K562 (cell line): ENCODE results near the gene AIFM3. TPM values are rescaled to one million over a fixed set of nuclear protein-coding genes. Genes with fewer than 3 reads are reported as not detected.

Source experiments
- ATAC-seq: fragments of 200-7000 bp; cut with Tn5 transposase; 3 replicates; pipeline ENCODE4 v1.9.1; 2020; ENCODE audit warnings: moderate library complexity
- BruUV-seq: library from RNA; stranded (reverse); fragments of 400-500 nt; replicated peaks from 2 replicates; lab custom pipeline; 2021; lab: Mats Ljungman, UMichigan
- CTCF ChIA-PET: fragments of 300-600 bp; formaldehyde crosslinking; extraction: SDS; loops from one replicate; lab custom pipeline; 2021; ENCODE audit warnings: low intra/inter-chr PET ratio; lab: Yijun Ruan, JAX
- POLR2A ChIA-PET: fragments of 300-600, 350-650 bp; sonication (Branson Sonifier 250); formaldehyde crosslinking; extraction: SDS; loops from one replicate; lab custom pipeline; 2021; ENCODE audit warnings: antibody characterized with exemption, inconsistent platforms; lab: Yijun Ruan, JAX
- DNase-seq, 4 experiments: peaks; one replicate each; pipeline versions ENCODE4 v3.0.0 to v3.0.0-alpha.2; 2011 to 2018; ENCODE audit warnings: low spot score in 3 of 4, mixed read lengths in 3 of 4; ENCODE audit errors: extremely low read depth in 1 of 4
- FAIRE-seq: peaks from 2 replicates; lab custom pipeline; 2011; peaks lifted over from hg19 to GRCh38; lab: Jason Lieb, UNC
- H2AFZ ChIP-seq: 2 replicates; pipeline ENCODE4 v1.6.0; 2011; ENCODE audit warnings: low read depth, low read length, control low read depth, inconsistent platforms
- H3K27ac ChIP-seq: fragments of 200-600 bp; 3 replicates; pipeline ENCODE4 v1.8.0; 2011; ENCODE audit warnings: low read depth, mild to moderate bottlenecking, control low read depth, inconsistent platforms, low read length, moderate library complexity, mixed read lengths; ENCODE audit errors: extremely low read depth
- H3K27me3 ChIP-seq, 2 experiments: fragments of 300-600 bp in 1 of 2; 2 replicates in 1 of 2; 3 replicates in 1 of 2; pipeline versions ENCODE4 v1.6.0 to v1.8.0; 2011; ENCODE audit warnings: inconsistent platforms in 2 of 2, low read length in 2 of 2, mild to moderate bottlenecking in 1 of 2, mixed read lengths in 1 of 2, moderate library complexity in 1 of 2; ENCODE audit not compliant: control insufficient read depth in 2 of 2, insufficient read depth in 2 of 2
- H3K36me3 ChIP-seq: fragments of 300-600 bp; 3 replicates; pipeline ENCODE4 v1.8.0; 2011; ENCODE audit warnings: mild to moderate bottlenecking, low read length, inconsistent platforms; ENCODE audit not compliant: control insufficient read depth, insufficient read depth
- H3K4me1 ChIP-seq, 2 experiments: fragments of 200-600 bp in 1 of 2; replicated peaks in 1 of 2; 2 replicates in 1 of 2; 3 replicates in 1 of 2; pipeline versions ENCODE4 v1.5.1 to v1.8.0; 2011; ENCODE audit warnings: inconsistent platforms in 2 of 2, low read length in 2 of 2, mild to moderate bottlenecking in 1 of 2, mixed read lengths in 1 of 2, moderate library complexity in 1 of 2; ENCODE audit not compliant: control insufficient read depth in 2 of 2, insufficient read depth in 2 of 2
- H3K4me2 ChIP-seq: 2 replicates; pipeline ENCODE4 v1.6.1; 2011; ENCODE audit warnings: low read length, control low read depth, inconsistent platforms, mixed read lengths; ENCODE audit not compliant: insufficient read depth
- H3K4me3 ChIP-seq: fragments of 200-600 bp; sonication (generic), shearing (Covaris generic); 2 replicates; pipeline ENCODE4 v1.5.1; 2016; ENCODE audit warnings: control low read depth, inconsistent platforms
- H3K79me2 ChIP-seq: fragments of 200-600 bp; 3 replicates; pipeline ENCODE4 v1.8.0; 2011; ENCODE audit warnings: low read length, inconsistent platforms; ENCODE audit not compliant: control insufficient read depth, insufficient read depth
- H3K9ac ChIP-seq, 2 experiments: 2 replicates each; pipeline versions ENCODE4 v1.6.0 to v1.6.1; 2011; ENCODE audit warnings: low read depth in 2 of 2, low read length in 2 of 2, control low read depth in 1 of 2, inconsistent platforms in 1 of 2, mild to moderate bottlenecking in 1 of 2, mixed read lengths in 1 of 2; ENCODE audit not compliant: insufficient read depth in 1 of 2
- H3K9me1 ChIP-seq: one replicate; pipeline ENCODE4 v1.6.0; 2011; ENCODE audit warnings: inconsistent platforms, mild to moderate bottlenecking, low read length, moderate library complexity; ENCODE audit not compliant: control insufficient read depth, insufficient read depth
- H3K9me3 ChIP-seq: replicated peaks from 2 replicates; pipeline ENCODE4 v1.5.1; 2011; ENCODE audit warnings: low read depth, low read length, inconsistent platforms; ENCODE audit not compliant: control insufficient read depth, insufficient read depth
- H4K20me1 ChIP-seq: replicated peaks from 2 replicates; pipeline ENCODE4 v1.6.1; 2011; ENCODE audit warnings: low read length, inconsistent platforms, mixed read lengths; ENCODE audit not compliant: control insufficient read depth, insufficient read depth
- ARNT ChIP-seq, 2 experiments: fragments of 450-650 bp; IDR thresholded peaks; 2 replicates each; pipeline ENCODE4 v1.6.1; 2016; ENCODE audit warnings: mild to moderate bottlenecking in 1 of 2
- HLTF ChIP-seq: fragments of 450-650 bp; IDR thresholded peaks from 2 replicates; pipeline ENCODE4 v1.6.1; 2016
- HMGXB4 ChIP-seq: sonication (generic); formaldehyde crosslinking; IDR thresholded peaks from 2 replicates; pipeline ENCODE4 v1.8.1; 2023; ENCODE audit warnings: mild to moderate bottlenecking, missing genetic modification reagents
- NR4A1 ChIP-seq, 2 experiments: fragments of 250-450 bp in 1 of 2; fragments of 450-650 bp in 1 of 2; sonication (Bioruptor Pico) in 1 of 2; IDR thresholded peaks; 2 replicates each; pipeline versions ENCODE4 v1.4.0 to v1.6.1; 2016 to 2020; ENCODE audit warnings: mild to moderate bottlenecking in 2 of 2, missing compliant biosample characterization in 1 of 2, missing genetic modification characterization in 1 of 2, moderate library complexity in 1 of 2
- PYGO2 ChIP-seq: fragments of 450-650 bp; IDR thresholded peaks from 2 replicates; pipeline ENCODE4 v1.6.1; 2016; ENCODE audit warnings: mild to moderate bottlenecking, missing genetic modification characterization, moderate library complexity, missing compliant biosample characterization
- SMAD3 ChIP-seq: fragments of 450-650 bp; formaldehyde crosslinking; conservative IDR thresholded peaks from 2 replicates; pipeline ENCODE4 v1.4.0; 2020; ENCODE audit warnings: mild to moderate bottlenecking
- SNAPC5 ChIP-seq: fragments of 250-450 bp; sonication (Bioruptor Pico); IDR thresholded peaks from 2 replicates; pipeline ENCODE4 v1.8.0; 2021; ENCODE audit warnings: moderate library complexity, mild to moderate bottlenecking, inconsistent platforms
- ZNF197 ChIP-seq: fragments of 200-800 bp; sonication (Bioruptor generic); IDR thresholded peaks from 2 replicates; pipeline ENCODE4 v1.6.1; 2016; ENCODE audit warnings: low read depth, missing genetic modification characterization, missing compliant biosample characterization
- ZNF551 ChIP-seq: fragments of 250-450 bp; sonication (Bioruptor Pico); IDR thresholded peaks from 2 replicates; pipeline ENCODE4 v1.5.0; 2021; ENCODE audit warnings: mild to moderate bottlenecking, moderate library complexity
- ZNF79 ChIP-seq: fragments of 250-450 bp; sonication (Bioruptor Pico); IDR thresholded peaks from 2 replicates; pipeline ENCODE4 v1.4.0; 2020; ENCODE audit warnings: low read depth, mild to moderate bottlenecking, moderate library complexity
- WGBS: fragments of 100-300 bp; shearing (Covaris generic); methylation state at CpG from one replicate; pipeline ENCODE4 v1.1.6; 2016; ENCODE audit warnings: low coverage, mixed read lengths; ENCODE audit not compliant: insufficient coverage; ENCODE audit errors: missing lambda C conversion rate; 5-methylcytosine and 5-hydroxymethylcytosine counted together
- in situ Hi-C: fragments of 300-500 bp; cut with MboI; formaldehyde crosslinking; loops from 4 replicates; pipeline ENCODE4 v1.15.0; 2018; ENCODE audit warnings: inconsistent platforms, mixed read lengths
- intact Hi-C: fragments of 100-400 bp; cut with micrococcal nuclease; formaldehyde crosslinking; loops from 2 replicates; pipeline ENCODE4 v1.14.2; 2022
- polyA plus RNA-seq, 8 experiments: library from polyadenylated mRNA; depleted of rRNA in 4 of 8; stranded (reverse) in 5 of 8; unstranded in 3 of 8; fragments of >200 nt; fragmentation: Nextera tagmentation in 2 of 8; fragmentation: Illumina TruSeq in 1 of 8; extraction: Ambion mirVana in 2 of 8; extraction: Trizol in 1 of 8; gene quantifications; 2 replicates each; pipeline versions ENCODE4 v1.2.1 to v1.2.3, GENCODE V29; 2011 to 2014; ENCODE audit warnings: inconsistent platforms in 1 of 8, missing spikeins in 1 of 8
- total RNA-seq, 7 experiments: library from RNA; depleted of rRNA in 6 of 7; stranded (reverse); fragments of >200 nt in 6 of 7; fragmentation: Illumina TruSeq in 2 of 7; extraction: Trizol in 2 of 7; gene quantifications; 2 replicates each; pipeline versions ENCODE4 v1.2.1 to v1.2.3, GENCODE V29; 2011 to 2021; ENCODE audit warnings: low replicate concordance in 1 of 7
- TF ChIP-seq, protein P1 (sequence below): sonication (generic); formaldehyde crosslinking; IDR thresholded peaks from 2 replicates; pipeline ENCODE4 v1.8.0; 2023; ENCODE audit warnings: mild to moderate bottlenecking, missing genetic modification reagents
- TF ChIP-seq, protein P2 (sequence below): fragments of 250-450 bp; sonication (Bioruptor Pico); IDR thresholded peaks from 2 replicates; pipeline ENCODE4 v1.4.0; 2020; ENCODE audit warnings: mild to moderate bottlenecking, moderate library complexity

Gene AIFM3
- total and polyA plus RNA-seq, 9 of the 15 experiments (the other 6 are each of a cell fraction or from before 2014, with no cell fraction given): 0.03 to 0.20 (median 0.07) TPM; not detected in 1

DNA sequence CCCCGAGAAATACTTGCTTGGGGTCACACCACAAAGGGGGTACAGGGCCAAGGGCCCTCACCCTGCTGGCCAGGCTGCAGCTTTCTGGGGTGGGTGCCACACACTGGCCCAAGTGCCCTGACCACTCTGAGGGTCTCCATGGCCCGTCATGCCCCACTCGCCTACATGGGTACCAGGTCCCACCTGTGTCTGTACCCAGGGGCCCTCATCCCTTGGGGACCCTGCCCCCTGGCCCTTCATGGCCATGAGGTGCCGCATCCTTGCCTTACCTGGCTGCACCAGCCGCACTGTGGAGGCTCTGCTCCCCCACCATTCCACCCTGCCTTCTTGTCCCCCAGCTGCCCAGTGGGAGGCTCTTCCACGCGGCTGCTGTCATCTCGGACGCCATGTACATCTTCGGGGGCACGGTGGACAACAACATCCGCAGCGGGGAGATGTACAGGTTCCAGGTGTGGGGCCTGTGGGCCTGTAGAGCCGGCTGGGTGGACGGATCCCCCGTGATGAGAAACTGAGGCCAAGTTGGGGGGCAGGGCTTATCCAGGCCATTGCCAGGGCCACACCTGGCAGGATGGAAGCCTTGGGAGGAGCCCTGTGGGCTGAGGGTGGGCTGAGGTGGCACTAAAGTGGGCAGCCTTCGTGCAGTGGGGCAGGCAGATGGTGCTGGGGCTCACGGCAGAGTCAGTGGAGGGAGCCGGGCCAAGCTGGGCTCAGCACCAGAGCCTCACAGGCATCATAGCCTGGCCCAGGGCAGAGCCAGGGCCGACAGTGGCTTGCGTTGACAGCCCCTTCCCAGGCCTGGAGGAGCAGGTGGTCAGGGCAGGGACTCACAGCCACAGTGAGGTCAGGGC is 25.6 kb downstream of the AIFM3 start:
- ATAC-seq (no peak), DNase-seq (no peak), FAIRE-seq (no peak)
- Histone ChIP-seq H3K27me3 (no peaks in the 10 kb centered on the region), H3K27ac (no peak overlapping the region), H3K4me3 (no peak overlapping the region), H3K4me1 (peaks cover 0 to 72% of the 10 kb centered on the region in 2 experiments; a peak in 2 of 5 replicates), H3K9ac (peak overlapping the region in 1 of 2 experiments; percentile 15; a peak in 2 of 4 replicates), H3K79me2 (no peaks in the 10 kb centered on the region), H2AFZ (no peak overlapping the region), H3K36me3 (peaks cover 95% of the 10 kb centered on the region; the same call in 2 of the 3 replicates), H3K9me3 (no peaks in the 10 kb centered on the region), H3K9me1 (peaks cover 7% of the 10 kb centered on the region), H4K20me1 (peaks cover 24% of the 10 kb centered on the region; the same call in 1 of the 2 replicates), H3K4me2 (no peak overlapping the region)
- in situ Hi-C loops: no loop called here
- WGBS: 87% methylated on average over 21 of the region's 21 CpGs
- no TSS peak for BruUV-seq
- CTCF ChIA-PET: no interaction called here
- POLR2A ChIA-PET: interaction anchor here (1.4 to 17.9 kb wide), 5 partner anchors 8 to 45 kb away, joined by 4 to 451 read pairs (median 57); partner anchors contain the start of genes AIFM3, LZTR1, P2RX6 and THAP7
- intact Hi-C loops: no loop called here
- TF ChIP-seq ARNT (IDR thresholded peaks at IDR 0.05) (no peak), ZNF79 (CRISPR knock-in tag) (no peak), HLTF (no peak), PYGO2 (tag) (no peak), SNAPC5 (no peak), ZNF197 (CRISPR knock-in tag) (no peak), NR4A1 (CRISPR knock-in tag; IDR thresholded peaks at IDR 0.05) (no peak), NR4A1 (tag; IDR thresholded peaks at IDR 0.05) (no peak), SMAD3 (CRISPR knock-in tag) (no peak), HMGXB4 (peak; percentile 30; the same call in 1 of the 2 replicates), ZNF551 (CRISPR knock-in tag) (no peak)
- TF ChIP-seq, protein P1, sequence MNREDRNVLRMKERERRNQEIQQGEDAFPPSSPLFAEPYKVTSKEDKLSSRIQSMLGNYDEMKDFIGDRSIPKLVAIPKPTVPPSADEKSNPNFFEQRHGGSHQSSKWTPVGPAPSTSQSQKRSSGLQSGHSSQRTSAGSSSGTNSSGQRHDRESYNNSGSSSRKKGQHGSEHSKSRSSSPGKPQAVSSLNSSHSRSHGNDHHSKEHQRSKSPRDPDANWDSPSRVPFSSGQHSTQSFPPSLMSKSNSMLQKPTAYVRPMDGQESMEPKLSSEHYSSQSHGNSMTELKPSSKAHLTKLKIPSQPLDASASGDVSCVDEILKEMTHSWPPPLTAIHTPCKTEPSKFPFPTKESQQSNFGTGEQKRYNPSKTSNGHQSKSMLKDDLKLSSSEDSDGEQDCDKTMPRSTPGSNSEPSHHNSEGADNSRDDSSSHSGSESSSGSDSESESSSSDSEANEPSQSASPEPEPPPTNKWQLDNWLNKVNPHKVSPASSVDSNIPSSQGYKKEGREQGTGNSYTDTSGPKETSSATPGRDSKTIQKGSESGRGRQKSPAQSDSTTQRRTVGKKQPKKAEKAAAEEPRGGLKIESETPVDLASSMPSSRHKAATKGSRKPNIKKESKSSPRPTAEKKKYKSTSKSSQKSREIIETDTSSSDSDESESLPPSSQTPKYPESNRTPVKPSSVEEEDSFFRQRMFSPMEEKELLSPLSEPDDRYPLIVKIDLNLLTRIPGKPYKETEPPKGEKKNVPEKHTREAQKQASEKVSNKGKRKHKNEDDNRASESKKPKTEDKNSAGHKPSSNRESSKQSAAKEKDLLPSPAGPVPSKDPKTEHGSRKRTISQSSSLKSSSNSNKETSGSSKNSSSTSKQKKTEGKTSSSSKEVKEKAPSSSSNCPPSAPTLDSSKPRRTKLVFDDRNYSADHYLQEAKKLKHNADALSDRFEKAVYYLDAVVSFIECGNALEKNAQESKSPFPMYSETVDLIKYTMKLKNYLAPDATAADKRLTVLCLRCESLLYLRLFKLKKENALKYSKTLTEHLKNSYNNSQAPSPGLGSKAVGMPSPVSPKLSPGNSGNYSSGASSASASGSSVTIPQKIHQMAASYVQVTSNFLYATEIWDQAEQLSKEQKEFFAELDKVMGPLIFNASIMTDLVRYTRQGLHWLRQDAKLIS (CRISPR knock-in tag): no peak
- TF ChIP-seq, protein P2, sequence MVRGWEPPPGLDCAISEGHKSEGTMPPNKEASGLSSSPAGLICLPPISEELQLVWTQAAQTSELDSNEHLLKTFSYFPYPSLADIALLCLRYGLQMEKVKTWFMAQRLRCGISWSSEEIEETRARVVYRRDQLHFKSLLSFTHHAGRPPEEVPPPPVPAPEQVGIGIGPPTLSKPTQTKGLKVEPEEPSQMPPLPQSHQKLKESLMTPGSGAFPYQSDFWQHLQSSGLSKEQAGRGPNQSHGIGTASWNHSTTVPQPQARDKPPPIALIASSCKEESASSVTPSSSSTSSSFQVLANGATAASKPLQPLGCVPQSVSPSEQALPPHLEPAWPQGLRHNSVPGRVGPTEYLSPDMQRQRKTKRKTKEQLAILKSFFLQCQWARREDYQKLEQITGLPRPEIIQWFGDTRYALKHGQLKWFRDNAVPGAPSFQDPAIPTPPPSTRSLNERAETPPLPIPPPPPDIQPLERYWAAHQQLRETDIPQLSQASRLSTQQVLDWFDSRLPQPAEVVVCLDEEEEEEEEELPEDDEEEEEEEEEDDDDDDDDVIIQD (CRISPR knock-in tag): no peak
